Fibroblast of skin of right quadriceps (primary cell): ENCODE data around the gene TLX3.
"Not testable (repeated sequence)": the region's sequence is repeated elsewhere in the genome, so short reads cannot be mapped to it uniquely, and the experiment has no call there.

Experiments used
- DNase-seq: peaks from one replicate; pipeline ENCODE4 v3.0.0-alpha.2; 2013

The TLX3 gene

DNA sequence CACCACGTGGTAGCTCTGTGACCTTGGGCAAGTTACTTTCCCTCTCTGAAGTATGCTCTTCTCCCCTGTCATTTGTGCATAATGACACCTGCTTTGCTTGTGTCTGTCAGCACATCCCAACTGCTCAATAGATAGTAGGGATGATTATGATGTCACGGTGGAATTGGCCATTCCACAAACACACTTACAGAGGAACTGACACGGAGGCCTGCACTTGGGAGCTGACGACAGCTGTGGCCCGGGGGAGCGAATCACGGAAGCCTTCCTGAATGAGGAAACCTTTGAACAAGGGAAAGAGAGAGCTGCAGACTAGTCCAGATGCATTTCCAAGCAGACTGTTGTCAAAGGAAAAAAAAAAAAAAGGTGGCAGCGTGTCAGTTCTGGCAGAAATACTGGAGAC, 21.0 kb downstream of the TLX3 start:
- no peak for DNase-seq

DNA sequence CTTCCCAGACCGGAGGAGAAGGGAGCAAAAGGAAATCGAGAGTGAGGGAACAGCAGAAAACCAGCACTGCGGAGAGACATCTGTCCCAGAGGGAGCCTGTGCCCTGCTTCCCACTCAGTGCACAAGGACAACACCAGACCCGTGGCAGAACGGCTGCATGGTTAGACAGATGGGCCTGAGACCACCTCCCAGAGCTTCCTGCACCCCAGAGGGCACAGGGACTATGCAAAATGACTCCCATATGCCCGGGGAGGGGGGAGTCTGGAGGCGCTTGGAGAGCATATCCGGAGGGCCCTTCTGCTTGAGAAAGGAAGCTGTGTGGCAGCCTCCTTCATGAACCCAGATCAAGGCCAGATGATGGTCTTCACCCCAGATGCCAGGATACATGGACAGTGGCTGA, 26.6 kb downstream of the TLX3 start:
- no peak for DNase-seq

DNA sequence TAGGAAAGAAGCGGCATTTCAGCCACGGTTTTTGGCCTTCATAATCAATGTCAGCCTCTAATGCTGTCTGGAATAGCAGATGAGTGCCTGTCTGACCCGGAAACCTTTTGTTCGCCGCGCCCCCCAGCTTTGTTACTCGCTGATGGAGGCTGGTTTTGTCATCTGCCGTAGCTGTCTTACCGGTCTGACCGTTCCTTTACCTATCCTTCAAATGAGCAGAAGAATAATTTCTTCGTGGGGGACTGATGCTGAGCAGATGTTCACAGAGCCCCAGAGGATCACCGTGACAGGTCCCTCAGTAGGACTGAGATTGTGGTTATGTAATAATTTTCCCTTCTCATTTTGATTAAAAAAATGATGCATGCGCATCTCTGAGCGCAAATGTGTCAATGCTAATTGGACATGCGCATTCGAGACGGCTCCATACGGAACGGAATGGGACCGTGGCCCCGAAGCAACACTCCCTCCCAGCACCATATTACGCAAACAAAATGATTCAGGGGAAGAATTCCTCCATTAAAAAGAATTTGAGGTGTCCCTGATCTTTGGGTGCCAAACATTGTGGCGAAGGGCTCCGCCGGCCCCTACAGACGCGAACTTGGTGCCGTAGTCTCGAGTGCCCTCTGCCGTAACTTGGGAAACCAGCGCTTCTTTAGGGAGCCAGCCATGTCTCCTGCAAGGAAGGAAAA, 27.6 kb downstream of the TLX3 start:
- peak; percentile 61 for DNase-seq

DNA sequence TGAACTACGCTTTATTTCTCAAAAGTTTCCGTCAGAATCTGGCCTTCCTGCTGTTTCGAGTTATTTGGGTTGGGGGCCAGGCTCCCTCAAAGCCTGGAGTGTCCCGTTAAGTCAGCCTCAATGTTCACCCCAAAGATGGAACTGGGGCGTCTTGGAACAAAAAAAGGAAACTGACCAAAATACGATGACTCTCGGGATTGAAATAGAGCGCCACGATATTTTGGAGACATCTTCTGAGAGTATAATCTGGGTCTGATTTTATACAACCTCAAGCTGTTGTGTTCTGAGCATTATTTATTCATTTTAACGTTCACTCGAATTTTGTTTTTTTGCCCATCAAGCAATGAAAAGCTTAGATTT, 28.1 kb downstream of the TLX3 start:
- no peak for DNase-seq

DNA sequence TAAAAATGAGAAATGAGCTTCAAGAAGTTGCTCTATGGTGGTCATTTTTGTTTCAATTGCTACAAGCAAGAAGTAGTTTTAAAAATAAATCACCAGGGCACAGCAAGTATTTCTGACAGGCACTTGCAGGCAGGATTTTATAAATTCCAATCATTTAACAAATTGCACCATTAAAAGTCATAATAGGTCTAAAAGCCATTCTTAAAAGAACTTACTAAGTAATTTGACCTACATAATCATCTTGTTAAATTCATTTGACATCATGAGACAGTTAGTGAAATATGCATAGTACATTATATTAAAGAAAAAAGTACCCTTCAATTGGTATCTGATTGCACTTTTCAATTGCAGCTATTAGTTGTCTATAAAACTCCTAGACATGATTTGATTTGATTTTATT, 31.0 kb downstream of the TLX3 start:
- DNase-seq, result no peak

DNA sequence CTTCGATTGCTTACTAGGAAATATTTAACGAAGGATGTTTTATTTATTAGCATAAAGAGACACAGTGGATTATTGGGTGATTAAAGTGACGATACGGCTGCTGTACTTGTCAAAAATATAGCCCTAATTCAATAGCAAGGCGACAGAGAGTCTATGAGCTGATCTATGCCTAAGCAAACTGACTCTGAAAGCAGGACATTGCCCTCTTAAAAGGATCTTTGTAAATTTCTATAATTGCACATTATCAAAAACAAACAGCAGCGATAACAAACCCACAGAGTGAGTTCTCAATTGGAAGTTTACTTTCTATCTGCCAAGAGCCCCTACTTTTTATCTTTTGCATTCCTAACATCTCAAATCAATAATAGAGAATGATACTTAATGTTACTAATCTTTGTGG, 31.4 kb downstream of the TLX3 start:
- no peak for DNase-seq

DNA sequence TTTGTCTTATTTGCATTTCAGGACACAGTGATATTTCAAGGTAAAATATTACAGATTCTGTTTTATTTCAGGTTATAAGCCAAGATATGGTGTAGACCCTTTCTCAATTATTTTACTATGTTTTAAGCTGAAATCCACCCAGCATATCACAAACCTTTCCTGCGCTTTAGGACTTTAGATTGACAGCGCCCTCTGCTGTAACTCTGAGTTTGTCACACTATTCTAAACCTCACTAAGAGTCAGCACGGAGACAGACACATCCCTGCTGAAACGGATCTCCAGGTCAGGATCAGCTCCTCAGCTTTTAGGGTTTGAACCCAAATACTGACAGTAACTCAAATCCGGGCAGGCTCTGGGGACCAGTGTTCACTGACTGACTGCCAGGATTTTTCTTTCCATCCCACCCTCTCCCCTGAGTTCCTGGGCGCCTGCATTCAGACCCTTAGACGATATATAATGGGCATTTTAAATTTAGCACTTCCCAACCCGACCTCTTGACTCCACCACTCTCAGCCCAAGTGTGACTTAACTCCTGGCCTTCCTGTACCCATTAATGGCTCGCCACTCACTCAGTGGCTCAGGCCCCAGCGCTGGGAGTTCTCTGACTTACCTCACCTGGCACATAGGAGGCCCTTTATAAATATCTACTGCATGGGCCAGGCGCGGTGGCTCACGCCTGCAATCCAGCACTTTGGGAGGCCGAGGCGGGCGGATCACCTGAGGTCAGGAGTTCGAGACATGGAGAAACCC, 33.5 kb downstream of the TLX3 start:
- DNase-seq, result peak; percentile 53

DNA sequence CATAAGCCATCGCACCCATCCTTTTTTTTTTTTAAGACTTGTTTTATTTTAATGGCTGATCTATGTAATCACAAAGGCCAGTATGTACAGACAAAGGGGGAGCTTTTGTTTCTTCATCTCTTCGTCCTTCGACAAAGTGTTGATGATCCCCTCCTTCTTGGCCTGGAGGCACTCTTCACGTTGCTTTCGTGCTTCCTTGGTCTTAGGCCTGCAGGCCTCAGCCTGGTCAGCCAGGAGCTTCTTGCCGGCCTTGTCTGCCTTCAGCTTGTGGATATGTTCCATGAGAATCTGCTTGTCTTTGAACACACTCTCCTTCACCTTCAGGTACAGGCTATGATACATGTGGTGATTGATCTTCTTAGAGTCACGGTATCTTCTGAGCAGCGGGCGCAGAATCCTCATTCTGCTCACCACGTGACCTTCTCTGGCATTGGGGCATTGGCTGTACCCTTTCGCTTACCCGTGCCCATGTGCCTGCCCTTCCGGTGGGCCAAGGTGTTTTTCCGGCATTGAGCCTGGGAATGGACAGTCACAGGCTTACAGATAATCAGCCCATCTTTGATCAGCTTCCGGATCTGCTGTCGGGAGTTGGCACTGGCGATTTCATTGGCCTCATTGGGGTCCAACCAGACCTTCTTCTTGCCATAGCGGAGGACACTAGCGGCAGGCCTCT, 36.0 kb downstream of the TLX3 start:
- no peak for DNase-seq

DNA sequence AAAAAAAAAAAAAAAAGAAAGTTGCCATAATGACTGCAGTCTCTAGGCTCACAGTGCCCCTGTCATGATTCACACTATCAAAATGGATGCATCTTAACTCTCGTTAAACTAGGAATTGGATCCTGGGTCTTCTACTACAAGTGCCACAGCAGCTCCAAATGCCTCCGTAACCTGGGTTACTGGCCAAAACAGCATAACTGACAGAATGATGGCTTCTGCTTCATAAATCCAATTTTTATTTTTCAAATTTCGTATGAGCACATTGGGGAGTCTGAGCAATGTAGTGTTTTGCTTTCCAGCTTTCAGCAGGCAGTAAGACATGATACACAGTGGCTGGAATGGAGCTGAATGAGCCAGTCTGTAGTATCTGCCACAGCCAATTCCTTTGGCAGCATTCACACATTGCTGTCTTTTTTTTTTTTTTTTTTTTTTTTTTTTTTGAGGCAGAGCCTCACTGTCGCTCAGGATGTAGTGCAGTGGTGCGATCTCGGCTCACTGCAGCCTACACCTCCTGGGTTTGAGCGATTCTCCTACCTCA, 42.6 kb downstream of the TLX3 start:
- DNase-seq, result no peak

DNA sequence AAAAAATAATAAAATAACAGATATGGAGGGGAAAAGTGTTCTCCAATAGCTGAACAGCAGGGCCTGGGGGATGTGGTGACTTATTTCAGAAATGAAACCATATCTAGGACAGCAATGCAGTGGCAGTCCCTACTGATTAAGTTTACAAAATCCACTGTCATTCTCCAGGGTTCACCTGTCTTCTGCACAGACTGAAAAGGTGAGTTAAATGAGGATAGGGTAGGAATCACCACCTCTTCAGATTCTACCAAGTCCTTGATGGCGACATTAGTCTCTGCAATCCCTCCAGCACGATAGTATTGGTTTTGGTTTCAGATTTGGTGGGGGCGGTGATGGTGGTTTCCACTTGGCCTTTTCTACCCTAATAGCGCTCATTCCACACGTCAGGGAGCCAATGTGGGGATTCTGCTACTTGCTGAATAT, 46.3 kb downstream of the TLX3 start:
- DNase-seq, result no peak

DNA sequence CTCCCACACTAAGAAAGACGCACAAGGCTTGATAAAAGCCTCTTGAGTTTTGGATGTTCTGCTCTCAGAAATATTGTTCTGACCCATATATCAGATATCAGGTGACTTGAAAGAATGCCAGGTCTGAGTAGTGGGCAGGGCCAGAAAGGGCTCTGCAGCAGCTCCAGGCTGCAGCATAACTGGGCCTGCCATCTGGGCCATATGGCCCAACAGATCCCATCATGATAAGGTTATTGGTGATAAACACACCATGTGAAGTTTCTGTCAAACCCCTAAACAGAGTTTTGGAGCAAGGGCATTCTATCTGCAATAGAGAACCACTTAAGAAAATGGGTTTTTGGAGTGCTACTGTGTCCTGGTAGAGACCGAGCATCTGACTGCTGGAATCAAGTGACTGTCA, 48.8 kb downstream of the TLX3 start:
- no peak for DNase-seq

DNA sequence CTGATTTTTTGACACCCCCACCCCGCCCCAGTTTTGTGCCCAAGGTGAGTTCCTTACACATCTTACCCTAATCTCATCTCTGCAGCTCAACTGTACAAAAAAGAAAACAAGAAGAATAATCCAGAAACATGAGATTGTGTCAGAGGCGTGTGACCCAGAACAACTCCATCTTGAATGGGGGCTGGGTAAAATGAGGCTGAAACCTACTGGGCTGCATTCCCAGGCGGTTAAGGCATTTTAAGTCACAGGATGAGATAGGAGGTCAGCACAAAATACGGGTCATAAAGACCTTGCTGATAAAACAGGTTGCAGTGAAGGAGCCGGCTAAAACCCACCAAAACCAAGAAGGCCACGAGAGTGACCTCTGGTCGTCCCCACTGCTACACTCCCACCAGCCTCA, 52.1 kb downstream of the TLX3 start:
- not testable (repeated sequence) for DNase-seq
